Measurements from ENCODE around the gene MYO1G. TPM values are rescaled to one million over a fixed set of nuclear protein-coding genes. Genes with fewer than 3 reads are reported as not detected.

The MYO1G gene
- total RNA-seq, 6 experiments from 2014 or later = 0.92 to 4.5 (median 2.0) TPM

DNA sequence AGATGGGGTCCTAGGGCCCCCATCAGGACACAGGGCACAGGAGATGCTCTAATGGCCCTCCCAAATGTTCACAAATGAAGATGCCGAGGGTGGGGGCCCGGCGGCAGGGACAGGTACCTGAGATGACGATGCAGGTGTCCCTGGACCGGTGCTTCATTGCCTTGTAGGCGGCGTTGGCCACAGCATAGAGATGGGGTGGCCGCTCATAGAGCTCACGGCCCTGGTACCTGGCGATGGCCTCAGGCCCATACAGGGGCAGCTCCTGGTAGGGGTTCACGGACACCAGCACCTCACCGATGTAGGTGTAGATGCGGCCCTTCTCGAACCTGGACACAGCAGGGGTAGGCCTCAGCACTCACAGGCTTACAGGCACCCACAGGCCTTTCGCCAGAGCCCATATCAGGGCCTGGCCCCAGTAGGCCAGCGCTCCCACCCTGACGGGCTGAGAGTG is 2.0 kb downstream of the MYO1G start:
- ATAC-seq (no peak), DNase-seq (peak in 1 of 3 donors; percentile 47)
- Histone ChIP-seq H3K27ac (no peak overlapping the region), H3K4me3 (no peak overlapping the region), H3K9me3 (no peaks in the 10 kb centered on the region), H3K27me3 (no peaks in the 10 kb centered on the region), H3K4me1 (no peaks in the 10 kb centered on the region), H3K36me3 (no peaks in the 10 kb centered on the region)
- intact Hi-C loops (cut with DNase I) = loop anchor here (10.0 kb wide), 1 partner anchor 158 kb away; no protein-coding TSS in a partner anchor
- TF ChIP-seq POLR2A (IDR thresholded peaks at IDR 0.05) = no peak
- no CpG with 5 or more reads among the region's 17 CpGs for WGBS (ENCODE audit: insufficient coverage, low coverage, low lambda C conversion rate, missing lambda C conversion rate)

DNA sequence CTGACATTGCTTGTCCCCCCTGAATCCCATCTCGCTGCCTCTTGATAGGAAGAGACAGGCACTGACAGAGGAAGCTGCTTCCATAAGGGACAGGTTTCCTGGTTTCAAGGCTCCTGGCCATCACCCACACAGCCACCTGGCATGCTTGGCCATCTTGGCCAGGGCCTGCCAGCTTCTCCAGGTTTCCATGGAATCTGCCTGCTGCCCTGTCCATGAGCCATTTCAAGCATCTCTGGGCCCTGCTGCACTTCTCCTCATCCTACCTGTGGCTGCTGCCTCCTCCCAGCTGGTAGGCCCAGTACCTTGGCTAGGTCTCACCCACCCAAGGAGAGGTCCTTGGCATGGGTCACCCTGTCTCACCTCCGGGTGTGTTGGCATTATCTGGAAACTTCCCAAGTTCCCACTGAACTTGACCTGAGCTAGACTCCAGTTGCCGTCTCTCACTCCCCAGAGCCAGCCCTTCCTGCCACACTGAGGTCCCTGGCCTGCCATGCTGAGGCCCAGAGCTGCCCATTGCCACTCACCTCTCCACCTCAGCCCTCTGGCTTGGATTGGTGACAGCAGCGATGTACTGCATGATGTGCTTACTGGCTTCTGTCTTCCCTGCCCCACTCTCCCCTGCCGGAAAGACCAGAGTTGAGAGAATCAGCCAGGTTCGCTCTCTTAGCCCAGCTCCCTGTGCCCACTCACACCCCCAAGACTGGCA is 2.6 kb downstream of the MYO1G start:
- ATAC-seq (no peak), DNase-seq (peak in 1 of 3 donors; percentile 40)
- H3K9me3 ChIP-seq = no peaks in the 10 kb centered on the region
- no peaks in the 10 kb centered on the region for H3K27me3 ChIP-seq
- intact Hi-C loops (cut with DNase I) = loop anchor here (10.0 kb wide), 1 partner anchor 159 kb away; no protein-coding TSS in a partner anchor
- TF ChIP-seq, protein P1, sequence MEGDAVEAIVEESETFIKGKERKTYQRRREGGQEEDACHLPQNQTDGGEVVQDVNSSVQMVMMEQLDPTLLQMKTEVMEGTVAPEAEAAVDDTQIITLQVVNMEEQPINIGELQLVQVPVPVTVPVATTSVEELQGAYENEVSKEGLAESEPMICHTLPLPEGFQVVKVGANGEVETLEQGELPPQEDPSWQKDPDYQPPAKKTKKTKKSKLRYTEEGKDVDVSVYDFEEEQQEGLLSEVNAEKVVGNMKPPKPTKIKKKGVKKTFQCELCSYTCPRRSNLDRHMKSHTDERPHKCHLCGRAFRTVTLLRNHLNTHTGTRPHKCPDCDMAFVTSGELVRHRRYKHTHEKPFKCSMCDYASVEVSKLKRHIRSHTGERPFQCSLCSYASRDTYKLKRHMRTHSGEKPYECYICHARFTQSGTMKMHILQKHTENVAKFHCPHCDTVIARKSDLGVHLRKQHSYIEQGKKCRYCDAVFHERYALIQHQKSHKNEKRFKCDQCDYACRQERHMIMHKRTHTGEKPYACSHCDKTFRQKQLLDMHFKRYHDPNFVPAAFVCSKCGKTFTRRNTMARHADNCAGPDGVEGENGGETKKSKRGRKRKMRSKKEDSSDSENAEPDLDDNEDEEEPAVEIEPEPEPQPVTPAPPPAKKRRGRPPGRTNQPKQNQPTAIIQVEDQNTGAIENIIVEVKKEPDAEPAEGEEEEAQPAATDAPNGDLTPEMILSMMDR (IDR thresholded peaks at IDR 0.05) = no peak
- TF ChIP-seq POLR2A (IDR thresholded peaks at IDR 0.05) = no peak
- H3K4me3 ChIP-seq = no peak overlapping the region
- H3K27ac ChIP-seq = no peak overlapping the region
- no peaks in the 10 kb centered on the region for H3K36me3 ChIP-seq
- 83% methylated on average over 1 of the region's 6 CpGs for WGBS (ENCODE audit: insufficient coverage, low coverage, low lambda C conversion rate, missing lambda C conversion rate)
- H3K4me1 ChIP-seq = no peaks in the 10 kb centered on the region

DNA sequence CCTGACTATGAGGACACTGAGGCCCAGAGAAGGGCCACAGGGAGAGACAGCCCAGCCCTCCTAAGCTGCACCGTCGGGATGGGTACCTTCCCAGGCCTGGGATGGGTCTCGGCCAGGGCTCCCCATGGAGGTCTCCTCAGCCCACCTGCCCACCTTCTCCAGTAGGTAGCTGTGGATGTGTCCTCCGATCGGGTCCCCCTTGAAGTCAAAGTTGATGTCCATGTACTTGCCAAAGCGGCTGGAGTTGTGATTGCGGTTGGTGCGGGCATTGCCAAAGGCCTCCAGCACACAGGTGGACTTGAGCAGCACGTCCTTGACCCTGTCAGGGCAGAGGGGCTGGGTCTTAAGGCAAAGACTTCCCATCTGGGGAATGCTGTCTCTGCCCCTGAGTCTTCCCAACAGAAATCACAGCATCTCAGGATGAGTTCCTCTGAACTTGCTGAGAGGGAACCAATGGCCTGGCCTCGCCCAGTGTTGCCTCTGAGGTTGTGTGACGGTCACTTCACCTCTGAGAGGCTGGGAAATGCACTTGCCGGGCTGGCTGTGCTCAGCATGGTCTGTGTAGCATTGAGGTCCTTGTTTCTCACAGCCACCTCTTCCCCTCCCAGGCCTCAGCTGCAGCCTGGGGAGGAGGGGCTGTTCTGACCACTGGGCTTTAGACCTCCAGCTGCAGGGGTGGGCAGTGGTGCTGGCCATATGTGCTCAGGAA is 3.3 kb downstream of the MYO1G start:
- no peak for TF ChIP-seq POLR2A (IDR thresholded peaks at IDR 0.05)
- TF ChIP-seq, protein P1 (IDR thresholded peaks at IDR 0.05) = no peak
- H3K36me3 ChIP-seq = no peaks in the 10 kb centered on the region
- no peaks in the 10 kb centered on the region for H3K4me1 ChIP-seq
- no peaks in the 10 kb centered on the region for H3K27me3 ChIP-seq
- ATAC-seq (no peak), DNase-seq (peak in 1 of 3 donors; percentile 22)
- H3K4me3 ChIP-seq = no peak overlapping the region
- H3K9me3 ChIP-seq = no peaks in the 10 kb centered on the region
- intact Hi-C loops (cut with DNase I) = loop anchor here (10.0 kb wide), 1 partner anchor 159 kb away; no protein-coding TSS in a partner anchor
- 100% methylated on average over 2 of the region's 12 CpGs for WGBS (ENCODE audit: insufficient coverage, low coverage, low lambda C conversion rate, missing lambda C conversion rate)
- H3K27ac ChIP-seq = no peak overlapping the region

DNA sequence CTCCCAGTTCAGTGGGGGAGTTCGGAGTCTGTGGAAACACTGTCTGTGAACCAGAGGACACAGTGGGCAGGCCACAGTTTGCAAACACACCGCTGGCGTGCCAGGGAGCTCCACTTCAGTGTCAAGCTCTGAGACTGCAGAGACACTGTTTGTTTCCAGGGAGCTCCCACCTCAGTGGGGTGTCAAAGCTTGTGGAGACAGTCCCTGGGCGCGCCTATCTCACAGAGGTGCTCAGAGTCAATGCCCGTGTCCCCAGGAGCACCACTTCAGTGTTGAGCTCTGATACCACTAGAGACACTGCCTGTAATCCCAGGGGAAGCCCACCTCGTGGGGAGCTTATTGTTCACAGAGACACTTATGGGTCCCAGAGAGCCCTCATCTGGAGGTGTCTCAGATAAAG is 4.3 kb downstream of the MYO1G start:
- no peak overlapping the region for H3K27ac ChIP-seq
- no peaks in the 10 kb centered on the region for H3K4me1 ChIP-seq
- intact Hi-C loops (cut with DNase I) = loop anchor here (10.0 kb wide), 1 partner anchor 160 kb away; no protein-coding TSS in a partner anchor
- WGBS (ENCODE audit: insufficient coverage, low coverage, low lambda C conversion rate, missing lambda C conversion rate) = 78% methylated on average over 4 of the region's 7 CpGs
- H3K27me3 ChIP-seq = no peaks in the 10 kb centered on the region
- DNase-seq (peak in 1 of 3 donors; percentile 37), ATAC-seq (no peak)
- H3K36me3 ChIP-seq = no peaks in the 10 kb centered on the region
- TF ChIP-seq, protein P1 (IDR thresholded peaks at IDR 0.05) = no peak
- TF ChIP-seq POLR2A (IDR thresholded peaks at IDR 0.05) = no peak
- H3K9me3 ChIP-seq = no peaks in the 10 kb centered on the region
- H3K4me3 ChIP-seq = no peak overlapping the region

Data from right lobe of liver (tissue), 6 donors.